ENCODE data around the gene FRMPD4. TPM values are rescaled to one million over a fixed set of nuclear protein-coding genes. Genes with fewer than 3 reads are reported as not detected.

The FRMPD4 gene
- total and polyA plus RNA-seq, 2 donors (not counting 3 experiments of a cell fraction or from before 2014, with no cell fraction given): not detected

- POLR2A ChIA-PET: no interaction called here
- FAIRE-seq: no peak
- CTCF ChIA-PET: no interaction called here
These were observed 154.9 kb downstream of the FRMPD4 start for GRCh38 chrX:12292996-12293765.

More at GRCh38 chrX:12292996-12293765, 154.9 kb downstream of the FRMPD4 start:
- TF ChIP-seq POLR2AphosphoS5 (IDR thresholded peaks at IDR 0.05; ENCODE audit: insufficient read depth, low read depth, low read length) (no peak), GATA2 (IDR thresholded peaks at IDR 0.05; ENCODE audit: insufficient read depth, insufficient read length, low read depth, low read length) (no peak), EZH2 (IDR thresholded peaks at IDR 0.05; ENCODE audit: borderline replicate concordance, low read depth, low read length, severe bottlenecking) (no peak), JUN (IDR thresholded peaks at IDR 0.05; ENCODE audit: borderline replicate concordance, insufficient read depth, insufficient read length, low read depth) (no peak), MYC (IDR thresholded peaks at IDR 0.05; ENCODE audit: low read depth, low read length) (no peak), POLR2A (IDR thresholded peaks at IDR 0.05; ENCODE audit: low read depth, low read length) (no peak), FOS (IDR thresholded peaks at IDR 0.05; ENCODE audit: borderline replicate concordance, insufficient read depth, low read length) (no peak)
- TF ChIP-seq, protein P1, sequence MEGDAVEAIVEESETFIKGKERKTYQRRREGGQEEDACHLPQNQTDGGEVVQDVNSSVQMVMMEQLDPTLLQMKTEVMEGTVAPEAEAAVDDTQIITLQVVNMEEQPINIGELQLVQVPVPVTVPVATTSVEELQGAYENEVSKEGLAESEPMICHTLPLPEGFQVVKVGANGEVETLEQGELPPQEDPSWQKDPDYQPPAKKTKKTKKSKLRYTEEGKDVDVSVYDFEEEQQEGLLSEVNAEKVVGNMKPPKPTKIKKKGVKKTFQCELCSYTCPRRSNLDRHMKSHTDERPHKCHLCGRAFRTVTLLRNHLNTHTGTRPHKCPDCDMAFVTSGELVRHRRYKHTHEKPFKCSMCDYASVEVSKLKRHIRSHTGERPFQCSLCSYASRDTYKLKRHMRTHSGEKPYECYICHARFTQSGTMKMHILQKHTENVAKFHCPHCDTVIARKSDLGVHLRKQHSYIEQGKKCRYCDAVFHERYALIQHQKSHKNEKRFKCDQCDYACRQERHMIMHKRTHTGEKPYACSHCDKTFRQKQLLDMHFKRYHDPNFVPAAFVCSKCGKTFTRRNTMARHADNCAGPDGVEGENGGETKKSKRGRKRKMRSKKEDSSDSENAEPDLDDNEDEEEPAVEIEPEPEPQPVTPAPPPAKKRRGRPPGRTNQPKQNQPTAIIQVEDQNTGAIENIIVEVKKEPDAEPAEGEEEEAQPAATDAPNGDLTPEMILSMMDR (IDR thresholded peaks at IDR 0.05; ENCODE audit: extremely low read depth in 1 of 2, insufficient read depth in 1 of 2, low read depth in 1 of 2, low read length in 2 of 2): no peak
- TF ChIP-seq, protein P2, sequence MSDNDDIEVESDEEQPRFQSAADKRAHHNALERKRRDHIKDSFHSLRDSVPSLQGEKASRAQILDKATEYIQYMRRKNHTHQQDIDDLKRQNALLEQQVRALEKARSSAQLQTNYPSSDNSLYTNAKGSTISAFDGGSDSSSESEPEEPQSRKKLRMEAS (IDR thresholded peaks at IDR 0.05; ENCODE audit: insufficient read depth, insufficient read length): no peak
- Histone ChIP-seq H3K9me3 (replicated peaks; ENCODE audit: control insufficient read depth, insufficient read depth, low read length) (no peaks in the 10 kb centered on the region), H3K4me2 (ENCODE audit: insufficient read depth, low read length) (no peak overlapping the region), H3K27ac (ENCODE audit: insufficient read depth, low read depth, low read length) (no peak overlapping the region), H3K4me1 (ENCODE audit: control insufficient read depth, extremely low read depth, insufficient read depth, low read length) (no peaks in the 10 kb centered on the region), H3K9me1 (replicated peaks; ENCODE audit: control insufficient read depth, extremely low read depth, insufficient read depth, low read length) (no peaks in the 10 kb centered on the region), H2AFZ (ENCODE audit: low read depth, low read length) (no peak overlapping the region), H3K79me2 (ENCODE audit: control insufficient read depth, insufficient read depth, low read length) (no peaks in the 10 kb centered on the region), H4K20me1 (replicated peaks; ENCODE audit: control insufficient read depth, extremely low read depth, insufficient read depth, low read length) (no peaks in the 10 kb centered on the region), H3K27me3 (ENCODE audit: control insufficient read depth in 2 of 2, insufficient read depth in 2 of 2, low read length in 2 of 2) (no peaks in the 10 kb centered on the region), H3K9ac (replicated peaks; ENCODE audit: extremely low read depth, insufficient read depth, low read length) (no peak overlapping the region), H3K4me3 (replicated peaks in 1 of 3; ENCODE audit: insufficient read depth in 1 of 3, low read depth in 1 of 3, low read length in 3 of 3) (no peak overlapping the region), H3K36me3 (ENCODE audit: control insufficient read depth in 2 of 2, extremely low read depth in 1 of 2, insufficient read depth in 2 of 2, low read length in 2 of 2) (no peaks in the 10 kb centered on the region)
- dilution Hi-C loops (cut with MboI; ENCODE audit: extremely low pct_ligation_motif_present, low sequenced_read_pairs): no loop called here
- no TSS peak for BruUV-seq (replicated peaks)
- intact Hi-C loops (cut with micrococcal nuclease): no loop called here
- no peak for DNase-seq (ENCODE audit: low read depth, low spot score)
